ENCODE results near the gene MRPS15.

Gene MRPS15

GRCh38 chr1:36486093-36486438 lies 21.9 kb upstream of the MRPS15 start:
- Histone ChIP-seq H3K27me3 (no peaks in the 10 kb centered on the region), H3K4me1 (no peaks in the 10 kb centered on the region), H3K36me3 (no peaks in the 10 kb centered on the region), H3K4me3 (ENCODE audit: low read depth, low read length) (no peak overlapping the region), H3K9me3 (no peaks in the 10 kb centered on the region)
- TF ChIP-seq CTCF (IDR thresholded peaks at IDR 0.05; ENCODE audit: low read depth, low read length): no peak
- no peak for DNase-seq

- Histone ChIP-seq H3K4me1 (no peaks in the 10 kb centered on the region), H3K9me3 (no peaks in the 10 kb centered on the region), H3K27me3 (no peaks in the 10 kb centered on the region), H3K36me3 (no peaks in the 10 kb centered on the region), H3K4me3 (ENCODE audit: low read depth, low read length) (no peak overlapping the region)
- no peak for TF ChIP-seq CTCF (IDR thresholded peaks at IDR 0.05; ENCODE audit: low read depth, low read length)
- no peak for DNase-seq
Observed at GRCh38 chr1:36484099-36484498, 19.9 kb upstream of the MRPS15 start.

GRCh38 chr1:36482724-36483388 lies 18.7 kb upstream of the MRPS15 start, which contains the start of gene CSF3R:
Gene CSF3R (minus strand): TSS chr1:36482913. CDS start chr1:36479496, 3,417 bp downstream.
- H3K36me3 ChIP-seq: no peaks in the 10 kb centered on the region
- no peaks in the 10 kb centered on the region for H3K4me1 ChIP-seq
- no peak within 1 kb of the TSS for H3K4me3 ChIP-seq (ENCODE audit: low read depth, low read length)
- no peak for DNase-seq
- H3K27me3 ChIP-seq: no peaks in the 10 kb centered on the region
- no peaks in the 10 kb centered on the region for H3K9me3 ChIP-seq
- TF ChIP-seq CTCF (IDR thresholded peaks at IDR 0.05; ENCODE audit: low read depth, low read length): no peak

GRCh38 chr1:36481771-36482723 lies 17.9 kb upstream of the MRPS15 start:
- DNase-seq: no peak
- Histone ChIP-seq H3K9me3 (no peaks in the 10 kb centered on the region), H3K4me3 (ENCODE audit: low read depth, low read length) (no peak overlapping the region), H3K4me1 (no peaks in the 10 kb centered on the region), H3K27me3 (no peaks in the 10 kb centered on the region), H3K36me3 (no peaks in the 10 kb centered on the region)
- TF ChIP-seq CTCF (IDR thresholded peaks at IDR 0.05; ENCODE audit: low read depth, low read length): no peak

GRCh38 chr1:36481091-36481490 lies 16.9 kb upstream of the MRPS15 start:
- no peaks in the 10 kb centered on the region for H3K27me3 ChIP-seq
- DNase-seq: no peak
- TF ChIP-seq CTCF (IDR thresholded peaks at IDR 0.05; ENCODE audit: low read depth, low read length): no peak
- no peaks in the 10 kb centered on the region for H3K9me3 ChIP-seq
- H3K4me3 ChIP-seq (ENCODE audit: low read depth, low read length): no peak overlapping the region
- no peaks in the 10 kb centered on the region for H3K36me3 ChIP-seq
- H3K4me1 ChIP-seq: no peaks in the 10 kb centered on the region

- no peak overlapping the region for H3K4me3 ChIP-seq (ENCODE audit: low read depth, low read length)
- H3K9me3 ChIP-seq: no peaks in the 10 kb centered on the region
- no peak for TF ChIP-seq CTCF (IDR thresholded peaks at IDR 0.05; ENCODE audit: low read depth, low read length)
- no peak for DNase-seq
- no peaks in the 10 kb centered on the region for H3K36me3 ChIP-seq
- H3K4me1 ChIP-seq: no peaks in the 10 kb centered on the region
- H3K27me3 ChIP-seq: no peaks in the 10 kb centered on the region
Observed at GRCh38 chr1:36480161-36480560, 16.0 kb upstream of the MRPS15 start.
